ENCODE results near the gene SUMO2.
"Not testable (repeated sequence)": the region's sequence is repeated elsewhere in the genome, so short reads cannot be mapped to it uniquely, and the experiment has no call there.

The SUMO2 gene

DNA sequence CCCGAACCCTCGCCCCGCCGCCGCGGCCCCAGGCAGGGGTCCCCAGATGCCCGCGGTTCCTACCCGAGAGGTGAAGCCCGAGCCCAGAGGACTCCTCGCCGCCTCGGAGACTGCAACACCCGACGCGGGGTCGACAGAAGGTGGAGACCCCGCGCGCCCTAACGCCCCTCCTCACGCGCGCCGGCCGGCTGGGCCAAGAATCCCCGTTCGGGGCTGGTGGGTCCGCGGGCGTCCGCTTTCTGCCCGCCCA is 515 bp downstream of the SUMO2 start:
- H3K4me3 ChIP-seq (ENCODE audit: low read depth, low read length), result peak overlapping the region; percentile 89

GRCh38 chr17:75181608-75182318 is 996 bp downstream of the SUMO2 start:
- H3K4me3 ChIP-seq (ENCODE audit: low read depth, low read length), result peak overlapping the region; percentile 89

- peak overlapping the region; percentile 89 for H3K4me3 ChIP-seq (ENCODE audit: low read depth, low read length)
Measured at GRCh38 chr17:75181110-75181509, 1.6 kb downstream of the SUMO2 start.

- H3K4me3 ChIP-seq (ENCODE audit: low read depth, low read length), result no peak overlapping the region
Measured at GRCh38 chr17:75178453-75178852, 4.3 kb downstream of the SUMO2 start.

GRCh38 chr17:75176625-75177024 is 6.1 kb downstream of the SUMO2 start:
- H3K4me3 ChIP-seq (ENCODE audit: low read depth, low read length), result no peak overlapping the region

DNA sequence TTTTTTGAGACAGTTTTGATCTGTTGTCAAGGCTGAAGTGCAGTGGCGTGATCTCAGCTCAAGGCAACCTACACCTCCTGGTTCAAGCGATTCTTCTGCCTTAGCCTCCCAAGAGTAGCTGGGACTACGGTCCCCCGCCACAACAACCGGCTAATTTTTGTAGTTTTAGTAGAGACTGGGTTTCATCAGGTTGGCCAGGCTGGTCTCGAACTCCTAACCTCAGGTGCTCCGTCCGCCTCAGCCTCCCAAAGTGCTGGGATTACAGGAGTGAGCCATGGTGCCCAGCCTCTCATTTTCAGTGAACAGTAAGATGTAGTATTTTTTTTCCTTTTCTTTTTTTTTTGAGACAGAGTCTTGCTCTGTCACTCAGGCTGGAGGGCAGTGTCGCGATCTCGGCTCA is 7.8 kb downstream of the SUMO2 start:
- no peak overlapping the region for H3K4me3 ChIP-seq (ENCODE audit: low read depth, low read length)

DNA sequence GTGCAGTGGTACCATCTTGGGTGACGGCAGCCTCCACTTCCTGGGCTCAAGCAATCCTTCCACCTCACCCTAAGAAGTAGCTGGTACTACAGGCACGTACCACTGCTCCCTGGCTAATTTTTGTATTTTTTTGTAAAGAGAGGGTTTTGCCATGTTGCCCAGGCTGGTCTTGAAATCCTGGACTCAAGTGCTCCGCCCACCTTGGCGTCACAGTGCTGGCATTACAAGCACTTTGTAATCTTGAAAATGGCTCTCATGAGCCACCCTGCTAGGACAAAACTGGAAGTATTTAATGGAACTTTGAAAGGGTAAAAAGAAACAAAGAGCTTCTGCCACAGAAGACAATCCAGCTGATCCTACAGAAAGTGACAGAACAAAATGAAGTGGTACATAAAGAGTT is 9.2 kb downstream of the SUMO2 start:
- H3K4me3 ChIP-seq (ENCODE audit: low read depth, low read length), result no peak overlapping the region

DNA sequence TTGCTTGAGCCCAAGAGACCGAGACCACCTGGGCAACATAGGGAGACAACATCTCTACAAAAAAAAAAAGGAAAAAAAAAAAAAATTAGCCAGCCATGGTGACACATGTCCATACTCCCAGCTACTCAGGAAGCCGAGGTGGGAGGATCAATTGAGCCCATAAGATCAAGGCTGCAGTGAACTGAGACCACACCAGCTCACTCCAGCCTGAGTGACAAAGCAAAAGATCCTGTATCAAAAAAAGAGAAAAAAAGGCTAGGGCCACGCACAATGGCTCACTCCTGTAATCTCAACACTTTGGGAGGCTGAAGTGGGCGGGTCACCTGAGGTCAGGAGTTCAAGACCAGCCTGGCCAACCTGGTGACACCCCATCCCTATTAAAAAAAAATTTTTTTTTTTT is 13.8 kb downstream of the SUMO2 start:
- H3K4me3 ChIP-seq (ENCODE audit: low read depth, low read length), result no peak overlapping the region

DNA sequence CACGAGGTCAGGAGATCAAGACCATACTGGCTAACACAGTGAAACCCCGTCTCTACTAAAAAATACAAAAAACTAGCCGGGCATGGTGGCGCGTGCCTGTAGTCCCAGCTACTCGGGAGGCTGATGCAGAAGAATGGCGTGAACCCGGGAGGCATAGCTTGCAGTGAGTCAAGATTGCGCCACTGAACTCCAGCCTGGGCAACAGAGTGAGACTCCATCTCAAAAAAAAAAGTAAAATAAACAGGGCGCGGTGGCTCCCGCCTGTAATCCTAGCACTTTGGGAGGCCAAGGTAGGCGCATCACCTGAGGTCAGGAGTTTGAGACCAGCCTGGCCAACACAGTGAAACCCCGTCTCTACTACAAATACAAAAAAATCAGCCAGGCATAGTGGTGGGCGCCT is 18.2 kb downstream of the SUMO2 start:
- H3K4me3 ChIP-seq (ENCODE audit: low read depth, low read length), result not testable (repeated sequence)

DNA sequence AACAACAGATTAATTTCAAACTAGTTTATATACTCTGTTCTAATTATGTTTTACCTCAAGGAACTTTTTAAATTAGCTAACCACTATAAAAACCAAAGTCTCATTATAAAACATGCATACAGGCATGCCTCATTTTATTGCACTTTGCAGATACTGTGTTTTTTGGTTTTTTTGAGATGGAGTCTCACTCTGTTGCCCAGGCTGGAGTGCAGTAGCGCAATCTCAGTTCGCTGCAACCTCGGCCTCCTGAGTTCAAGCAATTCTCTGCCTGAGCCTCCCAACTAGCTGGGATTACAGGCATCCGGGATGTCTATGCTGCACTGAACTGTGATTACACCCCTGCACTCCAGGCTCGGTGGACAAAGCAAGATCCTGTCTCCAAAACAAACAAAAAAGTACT is 19.7 kb downstream of the SUMO2 start:
- H3K4me3 ChIP-seq (ENCODE audit: low read depth, low read length), result no peak overlapping the region

DNA sequence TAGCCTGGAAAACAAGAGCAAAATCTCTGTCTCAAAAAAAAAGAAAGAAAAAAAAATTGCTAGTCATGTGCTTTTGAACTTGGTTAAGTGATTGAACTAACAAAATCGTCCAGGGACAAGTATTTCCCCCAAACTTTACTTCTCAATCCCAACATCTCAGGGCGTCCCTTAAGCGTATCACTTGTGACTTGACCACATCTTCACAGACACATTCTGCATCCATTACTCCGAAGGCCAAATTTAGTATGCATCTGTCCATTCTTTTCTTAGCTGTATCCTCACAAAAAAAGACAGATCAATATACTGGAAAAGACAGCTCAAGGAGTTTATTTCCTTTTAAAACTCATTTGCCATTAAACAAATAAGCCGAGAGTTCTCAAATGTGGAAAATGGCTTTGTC is 22.5 kb downstream of the SUMO2 start:
- H3K4me3 ChIP-seq (ENCODE audit: low read depth, low read length), result no peak overlapping the region

DNA sequence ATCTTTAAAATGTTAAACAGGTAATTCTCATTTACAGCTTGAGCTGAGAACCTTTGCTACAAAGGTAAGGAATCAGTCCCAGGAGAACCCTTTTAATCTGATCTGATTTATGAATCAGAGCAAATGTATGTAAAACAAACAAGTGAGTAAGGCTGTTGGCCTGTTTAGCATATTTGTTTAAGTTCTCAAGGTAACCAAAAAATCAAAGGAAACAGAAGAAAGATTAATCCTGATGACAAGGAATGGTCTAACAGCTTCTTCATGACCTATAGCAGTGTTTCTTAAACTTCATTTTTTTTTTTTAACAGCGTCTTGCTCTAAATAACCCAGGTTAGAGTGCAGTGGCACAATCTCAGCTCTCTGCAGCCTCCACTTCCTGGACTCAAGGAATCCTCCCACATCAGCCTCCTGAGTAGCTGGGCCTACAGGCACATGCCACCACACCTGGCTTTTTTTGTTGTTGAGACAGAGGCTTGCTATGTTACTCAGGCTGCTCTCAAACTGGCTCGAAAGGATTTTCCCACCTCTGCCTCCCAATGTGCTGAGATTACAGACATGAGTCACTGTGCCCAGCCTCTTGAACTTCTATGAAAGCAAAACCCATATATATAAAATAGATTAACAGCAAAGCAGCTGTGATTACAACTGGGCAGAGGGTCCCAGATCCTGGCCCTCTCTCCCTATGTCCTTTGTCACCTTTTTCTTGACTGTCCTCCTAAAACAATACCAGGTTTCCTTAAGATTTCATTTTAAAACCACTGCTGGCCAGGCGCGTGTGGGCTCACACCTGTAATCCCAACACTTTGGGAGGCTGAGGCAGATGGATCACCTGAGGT is 23.3 kb downstream of the SUMO2 start:
- no peak overlapping the region for H3K4me3 ChIP-seq (ENCODE audit: low read depth, low read length)

DNA sequence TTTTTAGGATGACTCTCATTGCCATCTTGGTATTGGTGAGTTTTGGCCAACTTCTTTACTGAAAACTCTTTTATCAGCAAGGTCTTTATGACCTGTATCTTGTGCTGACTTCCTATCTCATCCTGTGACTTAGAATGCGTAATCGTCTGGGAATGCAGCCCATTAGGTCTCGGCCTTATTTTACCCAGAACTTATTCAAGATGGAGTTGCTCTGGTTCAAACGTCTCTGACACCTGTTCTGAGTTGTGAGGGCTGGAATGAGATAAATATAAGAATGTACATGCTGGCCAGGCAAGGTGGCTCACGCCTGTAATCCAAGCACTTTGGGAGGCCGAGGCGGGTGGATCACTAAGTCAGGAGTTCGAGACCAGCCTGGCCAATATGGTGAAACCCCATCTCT is 24.3 kb downstream of the SUMO2 start:
- H3K4me3 ChIP-seq (ENCODE audit: low read depth, low read length), result not testable (repeated sequence)

DNA sequence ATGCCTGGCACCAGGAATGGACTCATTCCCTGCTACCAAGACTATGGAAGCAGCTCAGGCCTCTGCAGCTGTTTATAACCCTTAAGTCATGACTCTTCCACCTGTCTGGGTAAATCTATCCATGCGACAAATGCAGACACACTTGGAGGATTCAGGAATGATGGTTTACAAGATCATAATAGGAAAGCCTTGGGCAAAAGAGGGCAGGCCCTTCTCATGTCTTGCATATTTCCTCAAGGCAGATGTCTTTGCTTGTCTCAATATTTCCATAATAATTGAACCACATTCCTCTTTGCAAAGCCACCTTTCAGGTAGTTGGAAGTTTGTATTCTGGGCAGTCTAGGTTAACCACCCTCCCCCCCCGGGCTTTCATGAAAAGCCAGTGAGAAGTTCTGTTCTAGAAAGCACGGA is 27.6 kb downstream of the SUMO2 start:
- H3K4me3 ChIP-seq (ENCODE audit: low read depth, low read length), result no peak overlapping the region

- H3K4me3 ChIP-seq (ENCODE audit: low read depth, low read length), result peak within 1 kb of the TSS; percentile 97
Measured at GRCh38 chr17:75154195-75155106, 28.3 kb downstream of the SUMO2 start, which contains the start of gene JPT1. TSS of gene JPT1 (minus strand) at chr17:75154512. CDS start at chr17:75154397, 115 bp downstream.

DNA sequence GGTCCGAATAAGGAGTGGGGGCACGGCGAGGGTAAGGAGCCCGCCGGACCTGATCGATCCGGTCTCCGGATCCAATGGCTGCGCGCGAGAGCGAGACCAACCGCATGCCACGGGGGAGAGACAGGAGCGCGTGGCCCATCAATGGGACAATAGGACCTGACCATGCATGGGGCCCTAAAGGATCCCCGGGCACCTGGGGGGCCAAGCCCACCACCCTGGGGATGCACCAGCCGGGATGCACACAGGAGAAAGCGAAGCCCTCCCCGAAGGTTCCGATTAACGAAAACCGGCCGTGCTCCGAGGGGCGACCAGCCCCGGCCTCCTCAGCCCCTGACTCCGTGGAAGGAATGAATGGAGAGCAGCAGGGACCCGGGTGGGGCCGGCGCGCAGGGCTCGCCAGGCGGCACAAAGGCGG is 29.0 kb downstream of the SUMO2 start:
- H3K4me3 ChIP-seq (ENCODE audit: low read depth, low read length), result peak overlapping the region; percentile 97

DNA sequence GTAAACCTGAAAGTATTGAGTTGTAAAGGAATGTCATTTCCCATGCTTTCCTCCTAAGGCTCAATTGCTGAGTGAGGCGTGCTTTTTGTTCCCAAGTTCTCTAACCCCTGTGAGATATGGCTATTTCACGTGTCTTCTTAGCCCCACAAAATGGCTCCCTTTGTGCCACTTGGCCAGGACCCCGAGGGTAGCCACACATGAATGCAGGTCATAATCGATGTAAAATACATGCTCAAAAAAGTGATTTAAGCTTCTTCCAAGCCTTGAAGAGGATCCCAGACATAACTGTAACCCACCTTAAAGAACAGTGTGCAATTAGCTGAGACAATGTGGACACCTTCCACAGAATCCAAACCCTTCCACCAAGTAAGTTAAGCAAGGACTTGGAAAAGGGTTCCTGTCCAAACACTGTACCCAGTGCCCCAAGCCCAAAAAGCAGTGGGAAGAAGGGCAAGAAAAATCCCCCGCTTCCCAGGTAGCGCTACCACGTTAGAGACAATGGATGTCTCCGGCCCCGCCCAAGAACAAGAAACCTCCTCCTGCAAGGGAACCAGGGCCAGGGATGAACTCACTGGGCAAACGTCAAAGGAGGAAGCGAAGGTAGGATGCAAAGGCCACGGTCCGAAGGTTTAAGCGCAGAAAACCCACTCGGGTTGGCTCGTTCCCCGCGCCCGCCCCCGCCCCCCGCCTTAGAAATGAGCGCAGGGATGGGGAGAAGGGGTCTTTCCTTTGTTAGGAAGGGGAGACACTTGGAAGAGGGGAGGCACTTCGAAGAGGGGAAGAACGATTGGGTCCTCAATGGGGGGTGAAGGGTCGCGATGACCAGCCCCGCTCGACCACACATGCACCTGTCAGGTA is 29.6 kb downstream of the SUMO2 start:
- peak overlapping the region; percentile 97 for H3K4me3 ChIP-seq (ENCODE audit: low read depth, low read length)

- peak overlapping the region; percentile 97 for H3K4me3 ChIP-seq (ENCODE audit: low read depth, low read length)
Measured at GRCh38 chr17:75152523-75152921, 30.2 kb downstream of the SUMO2 start.

- peak overlapping the region; percentile 97 for H3K4me3 ChIP-seq (ENCODE audit: low read depth, low read length)
Measured at GRCh38 chr17:75151930-75152329, 30.8 kb downstream of the SUMO2 start.

DNA sequence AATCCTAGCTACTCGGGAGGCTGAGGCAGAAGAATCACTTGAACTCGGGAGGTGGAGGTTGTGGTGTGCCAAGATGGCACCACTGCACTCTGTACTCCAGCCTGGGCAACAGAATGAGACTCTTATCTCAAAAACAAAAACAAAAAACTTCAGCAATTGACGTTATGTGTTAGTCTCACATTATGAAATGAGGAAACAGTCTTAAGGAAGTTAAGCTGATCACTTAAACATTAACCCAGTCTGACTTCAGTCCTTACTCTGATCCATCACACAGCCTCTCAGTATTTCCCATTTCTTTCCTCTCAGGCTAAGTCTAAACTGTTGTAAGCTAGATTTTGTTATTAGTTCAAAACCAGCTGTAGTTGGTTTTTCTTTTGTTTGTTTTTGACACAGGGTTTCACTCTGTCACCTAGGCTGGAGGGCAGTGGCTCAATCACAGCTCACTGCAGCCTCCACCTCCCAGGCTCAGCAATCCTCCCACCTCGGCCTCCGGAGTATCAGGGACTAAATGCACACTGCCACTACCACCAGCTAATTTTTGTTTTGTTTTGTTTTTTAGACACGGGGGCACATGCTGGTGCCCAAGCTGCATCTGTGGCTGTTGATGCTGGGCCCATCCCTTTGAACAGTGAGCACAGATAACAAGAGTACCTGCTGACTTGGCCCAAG is 34.7 kb downstream of the SUMO2 start:
- no peak overlapping the region for H3K4me3 ChIP-seq (ENCODE audit: low read depth, low read length)
